ENCODE results near the gene TDRD7.

Gene TDRD7

GRCh38 chr9:97528529-97529230 lies 116.8 kb downstream of the TDRD7 start:
- no peak overlapping the region for H3K4me3 ChIP-seq (ENCODE audit: low read depth, low read length)
- H3K4me1 ChIP-seq, result peaks cover 16% of the 10 kb centered on the region
- no peak for DNase-seq
- peaks cover 3% of the 10 kb centered on the region; the same call in 1 of the 2 replicates for H3K9me3 ChIP-seq
- H3K36me3 ChIP-seq, result peaks cover 100% of the 10 kb centered on the region
- H3K27me3 ChIP-seq, result no peaks in the 10 kb centered on the region
- no peak for TF ChIP-seq CTCF (IDR thresholded peaks at IDR 0.05; ENCODE audit: low read depth, low read length)

- Histone ChIP-seq H3K4me3 (ENCODE audit: low read depth, low read length) (no peak overlapping the region), H3K36me3 (peaks cover 100% of the 10 kb centered on the region), H3K27me3 (no peaks in the 10 kb centered on the region), H3K9me3 (peaks cover 3% of the 10 kb centered on the region; the same call in 1 of the 2 replicates), H3K4me1 (peaks cover 9% of the 10 kb centered on the region)
- no peak for TF ChIP-seq CTCF (IDR thresholded peaks at IDR 0.05; ENCODE audit: low read depth, low read length)
- no peak for DNase-seq
Measured at GRCh38 chr9:97529363-97530076, 117.6 kb downstream of the TDRD7 start.

- Histone ChIP-seq H3K9me3 (peaks cover 3% of the 10 kb centered on the region; the same call in 1 of the 2 replicates), H3K27me3 (no peaks in the 10 kb centered on the region), H3K36me3 (peaks cover 100% of the 10 kb centered on the region), H3K4me3 (ENCODE audit: low read depth, low read length) (no peak overlapping the region), H3K4me1 (no peaks in the 10 kb centered on the region; the same call in 1 of the 2 replicates)
- no peak for TF ChIP-seq CTCF (IDR thresholded peaks at IDR 0.05; ENCODE audit: low read depth, low read length)
- DNase-seq, result no peak
Measured at GRCh38 chr9:97531888-97532376, 120.0 kb downstream of the TDRD7 start.

GRCh38 chr9:97534185-97534584 lies 122.3 kb downstream of the TDRD7 start:
- Histone ChIP-seq H3K9me3 (peaks cover 3% of the 10 kb centered on the region; the same call in 1 of the 2 replicates), H3K4me3 (ENCODE audit: low read depth, low read length) (no peak overlapping the region), H3K36me3 (peaks cover 100% of the 10 kb centered on the region), H3K4me1 (no peaks in the 10 kb centered on the region; the same call in 1 of the 2 replicates), H3K27me3 (no peaks in the 10 kb centered on the region)
- TF ChIP-seq CTCF (IDR thresholded peaks at IDR 0.05; ENCODE audit: low read depth, low read length), result no peak
- DNase-seq, result no peak

GRCh38 chr9:97534961-97535594 lies 123.2 kb downstream of the TDRD7 start:
- Histone ChIP-seq H3K4me1 (no peaks in the 10 kb centered on the region; the same call in 1 of the 2 replicates), H3K4me3 (ENCODE audit: low read depth, low read length) (no peak overlapping the region), H3K27me3 (no peaks in the 10 kb centered on the region), H3K36me3 (peaks cover 99% of the 10 kb centered on the region), H3K9me3 (peaks cover 3% of the 10 kb centered on the region; the same call in 1 of the 2 replicates)
- no peak for DNase-seq
- TF ChIP-seq CTCF (IDR thresholded peaks at IDR 0.05; ENCODE audit: low read depth, low read length), result no peak

All from BE2C (cell line).